H9 (cell line): Measurements from ENCODE around the gene LRP5. TPM values are rescaled to one million over a fixed set of nuclear protein-coding genes. Genes with fewer than 3 reads are reported as not detected.

Experiments used
- DNase-seq: peaks from one replicate; pipeline ENCODE4 v3.0.0-alpha.2; 2017
- H2AFZ ChIP-seq: one replicate; pipeline ENCODE4 v1.6.1; 2013; ENCODE audit warnings: mild to moderate bottlenecking, low read length, control low read depth, moderate library complexity
- H2AK5ac ChIP-seq: 2 replicates; pipeline ENCODE4 v1.6.1; 2013; ENCODE audit warnings: low read length, control low read depth, mixed read lengths; ENCODE audit not compliant: insufficient read length
- H2BK120ac ChIP-seq: one replicate; pipeline ENCODE4 v1.6.1; 2013; ENCODE audit warnings: low read depth, mild to moderate bottlenecking, low read length, control low read depth, inconsistent platforms; ENCODE audit not compliant: poor library complexity, severe bottlenecking
- H2BK12ac ChIP-seq: 2 replicates; pipeline ENCODE4 v1.6.1; 2013; ENCODE audit warnings: low read length, control low read depth, mixed read lengths, low read depth; ENCODE audit not compliant: insufficient read length
- H2BK15ac ChIP-seq: 2 replicates; pipeline ENCODE4 v1.6.1; 2013; ENCODE audit warnings: low read depth, low read length, control low read depth
- H2BK20ac ChIP-seq: one replicate; pipeline ENCODE4 v1.6.1; 2013; ENCODE audit warnings: low read depth, mild to moderate bottlenecking, low read length, control low read depth, inconsistent platforms; ENCODE audit not compliant: poor library complexity, severe bottlenecking
- H2BK5ac ChIP-seq: 2 replicates; pipeline ENCODE4 v1.6.1; 2013; ENCODE audit warnings: low read length, control low read depth, mixed read lengths; ENCODE audit not compliant: insufficient read length
- H3K14ac ChIP-seq: 2 replicates; pipeline ENCODE4 v1.6.1; 2013; ENCODE audit warnings: low read length, control low read depth; ENCODE audit not compliant: insufficient read depth
- H3K18ac ChIP-seq: 2 replicates; pipeline ENCODE4 v1.6.1; 2013; ENCODE audit warnings: low read depth, mild to moderate bottlenecking, mixed read lengths, low read length, control low read depth; ENCODE audit not compliant: insufficient read length
- H3K23ac ChIP-seq: 2 replicates; pipeline ENCODE4 v1.6.1; 2013; ENCODE audit warnings: low read length, control low read depth, mixed read lengths, low read depth; ENCODE audit not compliant: insufficient read length
- H3K23me2 ChIP-seq: 2 replicates; pipeline ENCODE4 v1.6.1; 2013; ENCODE audit warnings: low read depth, mild to moderate bottlenecking, mixed read lengths, low read length, control low read depth; ENCODE audit not compliant: insufficient read length, poor library complexity, severe bottlenecking
- H3K27ac ChIP-seq: 2 replicates; pipeline ENCODE4 v1.5.1; 2013; ENCODE audit warnings: low read length, control low read depth, mixed read lengths, low read depth; ENCODE audit not compliant: insufficient read length
- H3K27me3 ChIP-seq: 2 replicates; pipeline ENCODE4 v1.6.1; 2013; ENCODE audit warnings: low read length, control low read depth, inconsistent platforms; ENCODE audit not compliant: insufficient read depth
- H3K4ac ChIP-seq: 2 replicates; pipeline ENCODE4 v1.6.1; 2013; ENCODE audit warnings: low read depth, mild to moderate bottlenecking, control low read depth, inconsistent platforms, low read length, moderate library complexity
- H3K4me1 ChIP-seq: 2 replicates; pipeline ENCODE4 v1.6.1; 2013; ENCODE audit warnings: low read length, control low read depth, inconsistent platforms; ENCODE audit not compliant: insufficient read depth
- H3K4me2 ChIP-seq: 2 replicates; pipeline ENCODE4 v1.6.1; 2013; ENCODE audit warnings: low read length, control low read depth, mixed read lengths; ENCODE audit not compliant: insufficient read length, insufficient read depth
- H3K56ac ChIP-seq: 2 replicates; pipeline ENCODE4 v1.6.1; 2013; ENCODE audit warnings: low read depth, mild to moderate bottlenecking, mixed read lengths, low read length, control low read depth; ENCODE audit not compliant: insufficient read length
- H3K79me1 ChIP-seq: 2 replicates; pipeline ENCODE4 v1.6.1; 2013; ENCODE audit warnings: low read depth, mild to moderate bottlenecking, moderate library complexity, low read length, control low read depth, inconsistent platforms; ENCODE audit not compliant: insufficient read depth, poor library complexity, severe bottlenecking
- H3K79me2 ChIP-seq: 2 replicates; pipeline ENCODE4 v1.6.1; 2013; ENCODE audit warnings: low read length, control low read depth, inconsistent platforms; ENCODE audit not compliant: insufficient read depth
- H3K9ac ChIP-seq: 2 replicates; pipeline ENCODE4 v1.6.1; 2013; ENCODE audit warnings: low read length, control low read depth, mixed read lengths; ENCODE audit not compliant: insufficient read length; ENCODE audit errors: extremely low read depth
- H3K9me3 ChIP-seq: one replicate; pipeline ENCODE4 v1.6.1; 2013; ENCODE audit warnings: low read depth, low read length, inconsistent platforms; ENCODE audit not compliant: control insufficient read depth
- H3T11ph ChIP-seq: one replicate; pipeline ENCODE4 v1.6.1; 2013; ENCODE audit warnings: mild to moderate bottlenecking, low read length, control low read depth, inconsistent platforms
- H4K20me1 ChIP-seq: one replicate; pipeline ENCODE4 v1.6.1; 2013; ENCODE audit not compliant: control insufficient read depth, insufficient read length, insufficient read depth
- H4K5ac ChIP-seq: 2 replicates; pipeline ENCODE4 v1.6.1; 2013; ENCODE audit warnings: low read depth, mild to moderate bottlenecking, mixed read lengths, low read length, control low read depth; ENCODE audit not compliant: insufficient read length
- H4K8ac ChIP-seq: replicated peaks from 2 replicates; pipeline ENCODE4 v1.6.1; 2013; ENCODE audit warnings: low read length, control low read depth, mixed read lengths, low read depth; ENCODE audit not compliant: insufficient read length
- H4K91ac ChIP-seq: 2 replicates; pipeline ENCODE4 v1.6.1; 2013; ENCODE audit warnings: low read depth, mild to moderate bottlenecking, moderate library complexity, mixed read lengths, low read length, control low read depth; ENCODE audit not compliant: insufficient read length
- H3K27ac Mint-ChIP-seq, 3 experiments: 2 replicates in 2 of 3; 3 replicates in 1 of 3; pipeline ENCODE4 v1.8.0; 2020 to 2021; ENCODE audit warnings: mixed read lengths in 3 of 3, mild to moderate bottlenecking in 1 of 3, moderate library complexity in 1 of 3
- H3K27me3 Mint-ChIP-seq: 2 replicates; pipeline ENCODE4 v1.8.0; 2021; ENCODE audit warnings: low read depth, mild to moderate bottlenecking, moderate library complexity, mixed read lengths
- H3K36me3 Mint-ChIP-seq, 3 experiments: 2 replicates in 2 of 3; 3 replicates in 1 of 3; pipeline ENCODE4 v1.8.0; 2020 to 2021; ENCODE audit warnings: low read depth in 3 of 3, mixed read lengths in 3 of 3; ENCODE audit not compliant: insufficient read depth in 1 of 3
- H3K4me1 Mint-ChIP-seq, 2 experiments: 2 replicates each; pipeline ENCODE4 v1.8.0; 2020; ENCODE audit warnings: mixed read lengths in 2 of 2
- H3K4me3 Mint-ChIP-seq, 2 experiments: 2 replicates in 1 of 2; 3 replicates in 1 of 2; pipeline ENCODE4 v1.8.0; 2020 to 2021; ENCODE audit warnings: mild to moderate bottlenecking in 2 of 2, mixed read lengths in 2 of 2, moderate library complexity in 1 of 2
- H3K9me3 Mint-ChIP-seq, 2 experiments: 2 replicates in 1 of 2; 3 replicates in 1 of 2; pipeline ENCODE4 v1.8.0; 2020; ENCODE audit warnings: mild to moderate bottlenecking in 2 of 2, mixed read lengths in 2 of 2, moderate library complexity in 1 of 2
- WGBS: extraction: QIAGEN DNeasy Blood & Tissue Kit; methylation state at CpG from one replicate; pipeline ENCODE4 v1.1.7; 2013; ENCODE audit warnings: missing lambda C conversion rate, low lambda C conversion rate, mixed read lengths; ENCODE audit not compliant: insufficient read length; ENCODE audit errors: extremely low coverage; 5-methylcytosine and 5-hydroxymethylcytosine counted together
- total RNA-seq: library from RNA; stranded (reverse); gene quantifications from 2 replicates; pipeline ENCODE4 v1.2.1, GENCODE V29; 2021
- TF ChIP-seq, protein P1 (sequence below): fragments of 200-600 bp; sonication (generic); conservative IDR thresholded peaks from 3 replicates; pipeline ENCODE4 v1.8.0; 2021; ENCODE audit warnings: antibody characterized with exemption, mild to moderate bottlenecking

Gene LRP5
- total RNA-seq, 1 experiment from 2014 or later, result 38.4 TPM

DNA sequence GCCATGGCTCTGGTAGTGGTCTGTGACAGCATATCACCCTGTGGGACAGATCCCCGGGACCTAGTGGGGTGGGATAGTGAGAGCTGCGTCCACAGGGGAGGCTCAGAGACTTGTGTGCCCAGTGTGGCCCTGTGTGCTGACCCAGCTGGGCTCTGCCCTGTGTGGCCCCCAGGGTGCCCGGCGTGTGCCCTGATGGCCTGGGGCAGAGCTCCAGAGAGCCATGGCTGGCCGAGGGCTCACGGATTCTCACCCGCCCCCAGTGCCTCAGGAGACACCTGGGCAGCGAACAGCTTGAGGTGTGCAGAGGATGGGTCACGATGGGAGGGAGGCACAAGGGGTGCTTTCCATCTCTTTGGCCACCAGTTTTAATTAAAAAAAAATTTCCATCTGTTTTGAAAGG is 11.8 kb downstream of the LRP5 start:
- H3K4ac ChIP-seq, result no peak overlapping the region
- peaks cover 15% of the 10 kb centered on the region; the same call in 1 of the 2 replicates for H3K79me2 ChIP-seq
- H3K9ac ChIP-seq, result no peak overlapping the region
- H2AFZ ChIP-seq, result no peak overlapping the region
- no peaks in the 10 kb centered on the region for H4K20me1 ChIP-seq
- no peak overlapping the region for H2BK20ac ChIP-seq
- no peaks in the 10 kb centered on the region for H3K27me3 Mint-ChIP-seq
- no peak overlapping the region for H3K4me2 ChIP-seq
- no peak overlapping the region for H2BK15ac ChIP-seq
- H3K79me1 ChIP-seq, result no peaks in the 10 kb centered on the region
- H4K8ac ChIP-seq, result no peak overlapping the region
- H3K36me3 Mint-ChIP-seq, result peaks cover 7 to 12% (median 7%) of the 10 kb centered on the region in 3 experiments; a peak in 6 of 7 replicates
- no peak overlapping the region; the same call in 1 of the 2 replicates for H3K14ac ChIP-seq
- H3K23me2 ChIP-seq, result no peaks in the 10 kb centered on the region
- peaks cover 0 to 5% of the 10 kb centered on the region in 2 experiments; a peak in 1 of 5 replicates for H3K9me3 Mint-ChIP-seq
- TF ChIP-seq, protein P1, sequence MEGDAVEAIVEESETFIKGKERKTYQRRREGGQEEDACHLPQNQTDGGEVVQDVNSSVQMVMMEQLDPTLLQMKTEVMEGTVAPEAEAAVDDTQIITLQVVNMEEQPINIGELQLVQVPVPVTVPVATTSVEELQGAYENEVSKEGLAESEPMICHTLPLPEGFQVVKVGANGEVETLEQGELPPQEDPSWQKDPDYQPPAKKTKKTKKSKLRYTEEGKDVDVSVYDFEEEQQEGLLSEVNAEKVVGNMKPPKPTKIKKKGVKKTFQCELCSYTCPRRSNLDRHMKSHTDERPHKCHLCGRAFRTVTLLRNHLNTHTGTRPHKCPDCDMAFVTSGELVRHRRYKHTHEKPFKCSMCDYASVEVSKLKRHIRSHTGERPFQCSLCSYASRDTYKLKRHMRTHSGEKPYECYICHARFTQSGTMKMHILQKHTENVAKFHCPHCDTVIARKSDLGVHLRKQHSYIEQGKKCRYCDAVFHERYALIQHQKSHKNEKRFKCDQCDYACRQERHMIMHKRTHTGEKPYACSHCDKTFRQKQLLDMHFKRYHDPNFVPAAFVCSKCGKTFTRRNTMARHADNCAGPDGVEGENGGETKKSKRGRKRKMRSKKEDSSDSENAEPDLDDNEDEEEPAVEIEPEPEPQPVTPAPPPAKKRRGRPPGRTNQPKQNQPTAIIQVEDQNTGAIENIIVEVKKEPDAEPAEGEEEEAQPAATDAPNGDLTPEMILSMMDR, result no peak
- H3K27ac Mint-ChIP-seq, result peak overlapping the region in 2 of 3 experiments; percentile 47 to 75; a peak in 1 of 7 replicates
- H2BK12ac ChIP-seq, result no peak overlapping the region
- no peak overlapping the region for H2AK5ac ChIP-seq
- H3K56ac ChIP-seq, result no peak overlapping the region
- no peaks in the 10 kb centered on the region for H3K27me3 ChIP-seq
- no peak overlapping the region for H4K5ac ChIP-seq
- H3K4me3 Mint-ChIP-seq, result no peak overlapping the region
- DNase-seq, result no peak
- no peak overlapping the region for H3T11ph ChIP-seq
- H4K91ac ChIP-seq, result no peak overlapping the region
- no peaks in the 10 kb centered on the region for H3K9me3 ChIP-seq
- H3K27ac ChIP-seq, result no peak overlapping the region
- WGBS, result no CpG with 5 or more reads among the region's 9 CpGs
- no peak overlapping the region for H3K18ac ChIP-seq
- H3K4me1 ChIP-seq, result peaks cover 9% of the 10 kb centered on the region; the same call in 1 of the 2 replicates
- H2BK120ac ChIP-seq, result no peak overlapping the region
- H3K23ac ChIP-seq, result no peak overlapping the region
- peaks cover 49 to 53% of the 10 kb centered on the region in 2 experiments for H3K4me1 Mint-ChIP-seq
- no peak overlapping the region for H2BK5ac ChIP-seq
